Progenitor cell of endocrine pancreas (in vitro differentiated cells): ENCODE data around the gene PSMD11. TPM values are rescaled to one million over a fixed set of nuclear protein-coding genes. Genes with fewer than 3 reads are reported as not detected.

Experiments used
- DNase-seq: peaks from one replicate; pipeline ENCODE4 v3.0.0; 2021; ENCODE audit warnings: low spot score; ENCODE audit not compliant: unreplicated experiment
- H3K27ac Mint-ChIP-seq: 2 replicates; pipeline ENCODE4 v1.8.0; 2021; ENCODE audit warnings: mild to moderate bottlenecking, moderate library complexity, mixed read lengths
- H3K27me3 Mint-ChIP-seq: 2 replicates; pipeline ENCODE4 v1.8.0; 2021; ENCODE audit warnings: mixed read lengths
- H3K36me3 Mint-ChIP-seq: 2 replicates; pipeline ENCODE4 v1.8.0; 2022; ENCODE audit warnings: mixed read lengths; ENCODE audit not compliant: insufficient read depth
- H3K4me1 Mint-ChIP-seq: 2 replicates; pipeline ENCODE4 v1.8.0; 2021; ENCODE audit warnings: low read depth, mixed read lengths
- H3K4me3 Mint-ChIP-seq: 2 replicates; pipeline ENCODE4 v1.8.0; 2021; ENCODE audit warnings: low read depth, mild to moderate bottlenecking, moderate library complexity, mixed read lengths
- H3K9me3 Mint-ChIP-seq: 2 replicates; pipeline ENCODE4 v1.8.0; 2021; ENCODE audit warnings: low read depth, mixed read lengths
- total RNA-seq: library from RNA; stranded (reverse); gene quantifications from 2 replicates; pipeline ENCODE4 v1.2.1, GENCODE V29; 2021
- TF ChIP-seq, protein P1 (sequence below): fragments of 200-600 bp; sonication (generic); IDR thresholded peaks from one replicate; pipeline ENCODE4 v1.5.0; 2021; ENCODE audit warnings: antibody characterized with exemption, mild to moderate bottlenecking; ENCODE audit not compliant: unreplicated experiment

PSMD11 gene
- total RNA-seq, 1 donor from 2014 or later = 110 TPM

DNA sequence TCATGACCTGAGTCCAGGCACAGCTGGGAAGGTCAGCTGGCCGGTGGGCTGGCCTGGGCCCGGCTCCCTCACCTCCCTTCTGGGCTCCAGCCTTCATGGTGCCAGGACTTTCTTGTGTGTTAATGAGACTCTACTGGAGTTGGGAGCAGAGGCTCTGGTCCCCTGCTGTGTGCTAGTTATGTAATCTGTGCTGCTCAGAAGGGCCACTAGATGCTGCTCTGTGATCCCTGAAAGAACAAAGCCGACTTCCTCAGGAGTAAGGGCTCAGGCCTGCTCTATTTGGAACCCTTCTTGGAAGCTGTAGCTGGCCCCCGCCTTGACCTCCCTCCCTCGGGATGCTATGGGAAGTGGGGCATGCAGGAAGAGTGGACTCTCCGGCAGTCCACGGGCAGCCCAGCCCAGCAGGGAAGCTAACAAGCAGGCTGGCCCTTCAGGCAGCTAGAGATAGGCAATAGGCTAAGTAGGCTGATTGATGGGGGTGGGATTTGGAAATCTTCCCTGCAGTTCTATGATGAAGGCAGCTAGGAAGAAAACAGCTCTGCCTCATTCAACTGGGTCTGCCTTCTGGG, 39.2 kb downstream of the PSMD11 start:
- no peak for DNase-seq
- Mint-ChIP-seq H3K27me3 (no peaks in the 10 kb centered on the region), H3K4me3 (no peak overlapping the region), H3K36me3 (peaks cover 20% of the 10 kb centered on the region), H3K4me1 (peaks cover 9% of the 10 kb centered on the region), H3K27ac (peak overlapping the region; percentile 92), H3K9me3 (no peaks in the 10 kb centered on the region)
- TF ChIP-seq, protein P1, sequence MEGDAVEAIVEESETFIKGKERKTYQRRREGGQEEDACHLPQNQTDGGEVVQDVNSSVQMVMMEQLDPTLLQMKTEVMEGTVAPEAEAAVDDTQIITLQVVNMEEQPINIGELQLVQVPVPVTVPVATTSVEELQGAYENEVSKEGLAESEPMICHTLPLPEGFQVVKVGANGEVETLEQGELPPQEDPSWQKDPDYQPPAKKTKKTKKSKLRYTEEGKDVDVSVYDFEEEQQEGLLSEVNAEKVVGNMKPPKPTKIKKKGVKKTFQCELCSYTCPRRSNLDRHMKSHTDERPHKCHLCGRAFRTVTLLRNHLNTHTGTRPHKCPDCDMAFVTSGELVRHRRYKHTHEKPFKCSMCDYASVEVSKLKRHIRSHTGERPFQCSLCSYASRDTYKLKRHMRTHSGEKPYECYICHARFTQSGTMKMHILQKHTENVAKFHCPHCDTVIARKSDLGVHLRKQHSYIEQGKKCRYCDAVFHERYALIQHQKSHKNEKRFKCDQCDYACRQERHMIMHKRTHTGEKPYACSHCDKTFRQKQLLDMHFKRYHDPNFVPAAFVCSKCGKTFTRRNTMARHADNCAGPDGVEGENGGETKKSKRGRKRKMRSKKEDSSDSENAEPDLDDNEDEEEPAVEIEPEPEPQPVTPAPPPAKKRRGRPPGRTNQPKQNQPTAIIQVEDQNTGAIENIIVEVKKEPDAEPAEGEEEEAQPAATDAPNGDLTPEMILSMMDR = peak; percentile 58

DNA sequence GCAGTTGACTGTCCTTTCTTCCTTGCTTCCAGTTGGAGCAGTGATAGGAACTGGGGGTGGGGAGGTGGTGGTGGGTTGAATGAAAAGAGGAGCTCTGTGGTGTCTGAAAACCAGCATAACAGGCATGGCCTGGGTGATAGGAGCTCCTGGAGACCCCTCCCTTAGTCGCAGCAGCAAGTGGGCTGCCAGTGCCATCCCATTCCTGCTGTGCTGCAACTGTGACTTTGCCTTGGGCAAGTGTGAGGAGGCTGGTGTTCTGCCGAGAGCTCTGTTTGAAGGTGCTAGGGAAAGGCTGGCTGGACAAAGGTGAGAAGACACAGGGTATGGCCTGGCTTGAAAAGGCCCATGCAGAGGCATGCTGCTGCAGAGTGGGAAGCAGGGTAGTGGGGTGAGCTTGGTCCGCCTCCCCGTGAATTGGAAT, 39.7 kb downstream of the PSMD11 start:
- peaks cover 17% of the 10 kb centered on the region for H3K36me3 Mint-ChIP-seq
- TF ChIP-seq, protein P1 = no peak
- H3K27ac Mint-ChIP-seq = peak overlapping the region; percentile 78
- H3K27me3 Mint-ChIP-seq = no peaks in the 10 kb centered on the region
- H3K4me3 Mint-ChIP-seq = peak overlapping the region; percentile 29
- no peaks in the 10 kb centered on the region for H3K9me3 Mint-ChIP-seq
- DNase-seq = no peak
- peaks cover 13% of the 10 kb centered on the region for H3K4me1 Mint-ChIP-seq

DNA sequence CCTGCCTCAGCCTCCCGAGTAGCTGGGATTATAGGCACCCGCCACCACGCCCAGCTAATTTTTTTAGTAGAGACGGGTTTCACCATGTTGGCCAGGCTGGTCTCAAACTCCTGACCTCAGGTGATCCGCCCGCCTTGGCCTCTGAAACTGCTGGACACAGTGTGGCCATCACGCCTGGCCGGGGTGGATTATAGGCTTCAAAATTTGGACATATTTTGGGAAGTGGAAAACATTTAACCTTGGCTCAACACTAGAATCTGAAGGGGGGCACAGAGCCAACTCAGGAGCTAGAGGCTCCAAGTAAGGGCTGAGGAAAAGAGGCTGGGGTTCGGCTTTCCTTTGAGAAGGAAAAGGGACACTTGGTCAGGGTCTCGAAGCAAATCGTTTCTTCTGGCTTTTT, 40.3 kb downstream of the PSMD11 start:
- Mint-ChIP-seq H3K36me3 (peaks cover 14% of the 10 kb centered on the region), H3K4me1 (peaks cover 18% of the 10 kb centered on the region), H3K9me3 (no peaks in the 10 kb centered on the region), H3K27ac (no peak overlapping the region), H3K4me3 (no peak overlapping the region), H3K27me3 (no peaks in the 10 kb centered on the region)
- TF ChIP-seq, protein P1 = no peak
- no peak for DNase-seq

DNA sequence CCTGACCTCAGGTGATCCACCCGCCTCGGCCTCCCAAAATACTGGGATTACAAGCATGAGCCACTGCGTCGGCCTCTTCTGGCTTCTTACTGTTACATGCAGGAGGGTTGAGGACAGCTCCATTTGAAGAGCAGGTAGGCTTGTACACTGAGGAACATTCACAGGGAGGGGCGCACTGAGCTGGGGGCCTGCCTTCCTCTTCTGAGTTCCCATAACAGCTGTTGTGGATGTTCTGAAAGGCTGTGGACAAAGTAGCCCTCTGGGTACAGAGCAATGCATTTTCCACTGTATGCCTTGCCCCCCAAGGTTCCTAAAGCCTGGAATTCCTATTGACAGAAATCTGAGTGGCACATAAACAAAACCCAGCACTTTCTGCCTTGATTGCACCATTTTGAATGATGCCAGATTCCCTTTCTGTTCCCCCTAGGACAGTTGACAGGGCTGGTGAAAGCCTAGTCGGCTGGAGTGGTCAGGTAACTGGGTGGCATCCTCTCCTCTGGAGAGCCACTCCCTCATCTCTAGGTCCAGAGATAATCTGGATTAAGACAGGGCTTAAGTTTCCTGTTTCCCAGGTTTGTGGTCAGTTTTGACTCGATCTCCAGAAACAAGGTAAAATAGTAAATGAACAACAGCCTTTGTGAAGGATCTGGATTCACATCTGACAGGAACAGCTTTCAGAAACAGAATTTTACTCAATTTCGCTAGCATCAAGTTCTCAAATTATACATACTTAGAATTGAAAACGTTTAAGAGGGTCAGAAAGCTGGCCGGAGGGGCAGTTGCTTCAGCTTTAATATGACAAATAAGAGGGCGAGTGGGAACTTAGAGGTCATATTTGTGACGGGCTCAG, 41.2 kb downstream of the PSMD11 start:
- H3K27ac Mint-ChIP-seq = peak overlapping the region; percentile 64
- H3K9me3 Mint-ChIP-seq = no peaks in the 10 kb centered on the region
- TF ChIP-seq, protein P1 = no peak
- peaks cover 12% of the 10 kb centered on the region for H3K36me3 Mint-ChIP-seq
- peaks cover 25% of the 10 kb centered on the region for H3K4me1 Mint-ChIP-seq
- H3K27me3 Mint-ChIP-seq = no peaks in the 10 kb centered on the region
- peak overlapping the region; percentile 69 for H3K4me3 Mint-ChIP-seq
- no peak for DNase-seq

DNA sequence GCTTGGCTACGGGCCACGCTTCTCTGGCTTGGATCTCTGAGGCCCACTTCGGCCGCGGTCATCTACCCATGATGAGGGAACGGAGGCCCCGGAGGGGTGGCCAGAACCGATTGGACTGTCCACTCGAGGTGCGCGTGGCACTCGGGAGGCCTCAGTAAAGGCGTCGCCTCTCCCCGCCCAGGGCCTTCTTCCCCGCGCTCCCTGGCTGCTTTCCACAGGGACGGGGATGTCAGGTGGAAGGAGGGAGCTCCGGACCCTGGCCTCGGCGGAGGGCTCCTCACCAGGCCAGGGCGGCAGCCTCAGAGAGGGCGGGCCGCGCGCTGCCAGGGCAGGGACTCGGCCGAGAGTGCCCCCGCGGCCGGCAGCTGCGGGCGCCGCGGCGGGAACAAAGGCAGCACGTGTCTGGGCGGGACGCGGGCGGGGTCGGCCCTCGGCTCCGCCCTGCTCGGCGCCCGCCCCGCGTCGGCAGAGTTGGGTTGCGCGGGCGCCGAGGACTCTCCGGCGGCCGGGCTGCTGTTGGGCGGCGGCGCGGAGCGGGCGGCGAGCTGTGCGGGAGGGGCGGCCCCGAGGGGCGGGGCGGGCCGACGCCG, 41.9 kb downstream of the PSMD11 start:
- Mint-ChIP-seq H3K4me3 (peak overlapping the region; percentile 69), H3K27ac (peak overlapping the region; percentile 64), H3K36me3 (peaks cover 10% of the 10 kb centered on the region), H3K4me1 (peaks cover 25% of the 10 kb centered on the region), H3K9me3 (no peaks in the 10 kb centered on the region), H3K27me3 (no peaks in the 10 kb centered on the region)
- TF ChIP-seq, protein P1 = no peak
- peak; percentile 54 for DNase-seq
